HT1080 (cell line): ENCODE results near the gene KIRREL1. TPM values are rescaled to one million over a fixed set of nuclear protein-coding genes. Genes with fewer than 3 reads are reported as not detected.
"Not testable (repeated sequence)": the region's sequence is repeated elsewhere in the genome, so short reads cannot be mapped to it uniquely, and the experiment has no call there.

Experiments
- DNase-seq: peaks from one replicate; pipeline ENCODE4 v3.0.0-alpha.2; 2015; ENCODE audit warnings: low read depth
- total RNA-seq: library from RNA; depleted of rRNA; stranded (reverse); fragments of >200 nt; shearing (Covaris generic); gene quantifications from 2 replicates; pipeline ENCODE4 v1.2.3, GENCODE V29; 2014

The KIRREL1 gene
- total RNA-seq, 1 experiment from 2014 or later = 68.8 TPM

DNA sequence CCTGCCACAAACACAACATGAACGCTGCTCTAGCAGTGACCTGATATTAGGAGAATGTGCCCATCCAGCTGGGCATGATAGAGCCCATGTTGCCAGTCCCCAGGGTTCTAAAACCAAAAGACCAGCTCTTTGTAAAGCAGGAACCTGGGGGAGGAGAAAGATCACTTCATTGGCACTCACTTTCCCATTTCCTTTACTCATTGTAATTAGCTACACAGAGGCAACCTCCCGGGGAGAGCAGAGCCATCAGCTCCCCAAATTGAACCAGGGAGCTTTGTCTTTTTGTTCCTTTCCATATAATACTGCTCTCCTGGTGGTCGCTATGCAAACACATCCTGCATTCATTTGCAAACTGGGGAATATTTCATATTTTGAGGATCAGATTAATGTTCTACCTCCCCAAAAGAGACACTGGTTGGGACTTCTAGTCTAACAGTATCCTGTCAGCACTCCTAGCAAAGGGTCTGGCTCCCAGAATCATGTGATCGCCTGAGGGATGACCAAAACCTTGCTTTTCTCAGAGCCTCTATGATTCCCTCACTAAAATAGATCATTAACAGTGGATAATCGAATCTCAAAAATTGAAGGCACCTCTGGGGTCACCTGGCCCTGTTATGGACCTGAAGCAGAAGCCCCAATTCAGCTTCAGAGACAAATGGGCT is 110.5 kb downstream of the KIRREL1 start:
- no peak for DNase-seq

DNA sequence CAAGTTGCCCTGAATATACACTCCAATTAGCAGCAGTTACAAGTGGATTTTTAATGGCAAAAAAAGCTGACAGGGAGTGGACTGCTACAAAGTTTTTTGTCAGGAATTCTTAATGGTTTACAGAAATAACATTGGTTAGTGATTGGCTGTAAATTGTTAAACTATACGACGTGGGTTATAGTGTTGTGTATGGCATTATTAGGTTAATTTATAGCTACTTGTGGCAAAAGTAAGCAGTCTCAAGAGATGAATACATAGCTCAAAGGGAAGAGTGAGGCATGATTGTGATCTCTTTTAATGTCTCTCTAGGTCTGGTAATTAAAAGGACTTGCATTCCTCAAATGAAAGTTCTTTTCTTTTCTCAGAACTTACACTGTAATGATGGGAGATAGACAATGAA is 111.4 kb downstream of the KIRREL1 start:
- no peak for DNase-seq

DNA sequence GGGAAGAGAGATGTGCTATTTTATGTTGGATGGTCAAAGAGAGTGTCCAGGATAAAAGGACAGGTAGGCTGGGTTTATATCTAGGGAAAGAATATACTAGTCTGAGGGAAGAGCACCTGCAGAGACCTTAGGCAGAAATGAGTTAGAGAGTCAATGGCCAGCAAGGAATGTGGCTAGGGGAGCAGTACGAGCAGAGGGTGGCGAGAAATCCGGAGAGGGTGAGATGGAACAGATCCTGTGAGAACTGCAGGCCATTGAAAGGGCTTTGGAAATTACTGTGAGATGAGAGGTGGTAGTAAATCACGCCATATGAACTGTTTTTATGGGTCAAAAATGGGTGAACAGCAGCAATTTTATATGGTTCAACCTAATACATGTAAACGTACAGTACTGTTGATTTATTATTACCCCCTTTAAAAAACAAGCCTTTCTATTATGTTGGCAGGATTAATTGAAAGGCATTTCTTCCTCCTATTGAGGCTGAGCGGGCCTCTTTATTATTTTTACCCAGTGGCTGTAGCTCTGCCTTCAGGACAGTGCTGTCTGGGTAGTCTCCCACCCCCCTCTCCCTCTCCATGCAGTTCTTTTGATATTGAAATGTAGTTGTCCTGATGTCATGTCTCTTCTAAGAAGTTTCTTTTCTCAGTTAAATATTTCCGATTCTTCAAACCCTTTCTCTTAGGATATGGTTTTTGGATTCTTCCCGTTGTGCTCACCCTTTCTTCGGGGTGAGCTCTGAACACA is 112.1 kb downstream of the KIRREL1 start:
- no peak for DNase-seq

DNA sequence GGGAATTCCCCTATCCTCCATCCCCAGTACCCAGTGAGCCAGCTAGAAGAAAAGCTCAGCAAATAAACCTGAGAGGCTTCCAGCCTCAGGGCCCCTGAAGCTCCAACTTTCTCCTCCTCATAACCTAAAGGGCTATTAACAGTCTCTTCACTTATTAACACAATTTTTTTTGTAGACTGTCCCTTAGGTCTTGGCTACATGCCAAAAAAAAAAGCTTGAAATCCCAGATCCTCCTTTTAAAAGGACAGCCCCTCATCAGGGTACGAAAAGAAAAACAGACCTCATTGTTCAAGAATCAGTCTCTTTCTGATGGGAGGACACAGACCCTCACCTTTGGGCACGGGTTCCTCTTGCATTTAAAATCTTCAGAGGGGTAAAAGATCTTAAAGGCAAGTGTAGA is 114.5 kb downstream of the KIRREL1 start:
- no peak for DNase-seq

DNA sequence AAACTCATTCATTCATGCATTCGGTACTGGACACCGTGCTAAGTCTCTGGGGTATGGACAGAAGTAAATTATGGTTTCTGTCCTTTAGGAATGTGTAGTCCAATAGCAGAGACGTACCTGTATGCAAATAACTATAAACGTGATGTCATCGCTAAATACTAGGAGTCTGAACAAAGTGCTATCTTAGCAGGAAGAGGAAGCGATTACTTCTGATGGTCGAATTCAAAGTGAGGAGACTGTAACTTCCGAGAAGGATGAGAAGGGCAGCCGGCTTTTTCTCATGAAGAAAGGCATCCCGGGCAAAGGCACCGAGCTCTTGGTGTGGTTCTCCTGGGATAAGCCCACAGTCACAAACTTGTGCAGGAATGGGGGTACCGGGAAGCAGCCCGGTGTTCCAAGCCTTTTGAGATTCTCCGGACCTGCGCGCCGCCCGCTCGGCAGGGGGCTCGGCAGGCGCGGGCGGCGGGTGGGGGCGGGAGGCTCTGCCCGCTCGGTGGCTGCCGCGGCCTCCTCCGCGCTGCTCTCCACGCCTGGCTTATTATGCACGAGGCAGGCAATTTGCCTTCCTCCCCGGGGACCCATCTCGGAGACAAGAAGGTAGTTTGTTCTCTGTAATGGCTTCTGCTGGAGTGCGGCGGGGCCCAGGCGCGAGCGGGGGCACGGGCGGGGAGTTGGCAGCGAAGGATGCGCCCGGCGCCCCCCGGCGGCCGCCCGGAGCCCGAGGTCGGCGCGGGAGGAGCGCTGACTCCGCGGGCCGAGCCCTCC is 119.7 kb downstream of the KIRREL1 start:
- peak; percentile 55 for DNase-seq

DNA sequence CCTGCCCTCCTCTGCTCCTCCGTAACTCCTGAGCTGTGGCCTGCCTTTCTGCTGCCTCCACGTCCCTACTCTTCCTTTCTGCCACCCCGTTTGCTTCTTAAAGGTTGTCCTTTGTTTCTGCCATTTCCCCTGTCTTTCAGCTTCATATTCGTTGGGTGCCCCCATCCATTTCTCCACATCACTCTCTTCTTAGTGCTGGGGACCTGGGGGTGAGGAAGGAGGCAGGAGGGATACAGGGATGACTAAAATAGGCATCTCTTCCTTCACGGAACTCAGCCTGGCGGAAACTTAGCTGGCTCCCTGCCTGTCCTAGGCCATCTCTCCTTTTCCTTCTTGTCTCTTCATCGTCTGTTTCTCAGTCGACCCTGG is 120.3 kb downstream of the KIRREL1 start:
- no peak for DNase-seq

DNA sequence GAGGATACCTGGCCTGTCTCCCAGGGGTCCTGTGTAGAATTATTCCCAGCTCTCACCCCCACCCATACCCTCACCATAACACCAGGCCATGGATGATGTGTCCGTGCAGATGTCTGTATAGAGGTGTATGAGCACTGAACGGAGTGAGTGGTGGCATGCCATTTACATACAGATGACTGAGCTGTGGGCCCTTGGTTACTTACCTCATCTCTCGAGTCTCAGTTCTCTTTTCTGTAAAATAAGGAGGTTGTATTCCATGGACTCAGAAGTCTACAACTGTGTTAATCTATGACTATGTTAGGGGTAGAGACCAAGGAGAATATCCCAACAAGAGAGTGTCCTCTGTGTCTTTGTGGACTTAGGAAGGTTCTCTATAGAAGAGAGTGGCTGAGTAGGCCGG is 121.7 kb downstream of the KIRREL1 start:
- no peak for DNase-seq

DNA sequence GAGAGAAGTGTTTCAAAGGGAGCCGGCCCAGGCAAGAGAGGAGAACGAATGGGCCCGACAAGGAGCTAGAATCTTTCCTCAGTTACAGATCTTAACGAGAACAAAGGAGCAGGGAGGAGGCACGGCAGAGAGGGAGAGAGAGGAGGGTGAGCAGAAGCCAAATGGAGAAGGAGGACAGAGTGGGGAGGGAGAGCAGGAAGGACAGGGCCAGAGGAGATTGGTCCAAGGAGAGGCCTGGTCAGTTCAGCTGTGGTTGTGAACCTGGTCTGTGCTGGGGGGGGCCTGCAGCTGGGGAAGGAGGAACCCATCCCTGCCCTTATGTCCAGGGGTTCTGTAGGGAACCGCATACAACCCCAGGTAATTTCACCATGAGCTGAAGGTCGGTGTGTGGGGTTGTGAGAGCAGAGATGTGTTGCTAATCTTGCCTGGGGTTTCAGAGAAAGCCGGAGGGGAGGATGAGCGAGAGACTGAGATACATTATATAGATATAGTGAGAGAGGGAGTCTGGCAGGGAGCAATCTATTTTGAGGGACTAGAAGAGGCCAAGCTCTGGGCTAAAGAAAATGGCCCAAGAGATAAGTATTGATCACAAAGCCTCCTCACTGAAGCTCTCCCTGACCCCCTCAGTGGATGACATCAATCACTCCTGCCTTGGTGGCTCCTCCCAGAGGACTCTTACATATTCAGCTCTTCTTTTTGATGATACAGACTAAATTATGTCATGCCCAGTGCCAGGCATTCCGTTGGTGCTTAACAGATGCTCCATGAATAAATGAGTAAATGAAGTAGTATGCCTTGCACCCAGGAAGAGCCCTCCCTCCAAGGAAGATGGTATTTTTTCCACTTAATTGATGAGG is 123.1 kb downstream of the KIRREL1 start:
- DNase-seq = no peak

DNA sequence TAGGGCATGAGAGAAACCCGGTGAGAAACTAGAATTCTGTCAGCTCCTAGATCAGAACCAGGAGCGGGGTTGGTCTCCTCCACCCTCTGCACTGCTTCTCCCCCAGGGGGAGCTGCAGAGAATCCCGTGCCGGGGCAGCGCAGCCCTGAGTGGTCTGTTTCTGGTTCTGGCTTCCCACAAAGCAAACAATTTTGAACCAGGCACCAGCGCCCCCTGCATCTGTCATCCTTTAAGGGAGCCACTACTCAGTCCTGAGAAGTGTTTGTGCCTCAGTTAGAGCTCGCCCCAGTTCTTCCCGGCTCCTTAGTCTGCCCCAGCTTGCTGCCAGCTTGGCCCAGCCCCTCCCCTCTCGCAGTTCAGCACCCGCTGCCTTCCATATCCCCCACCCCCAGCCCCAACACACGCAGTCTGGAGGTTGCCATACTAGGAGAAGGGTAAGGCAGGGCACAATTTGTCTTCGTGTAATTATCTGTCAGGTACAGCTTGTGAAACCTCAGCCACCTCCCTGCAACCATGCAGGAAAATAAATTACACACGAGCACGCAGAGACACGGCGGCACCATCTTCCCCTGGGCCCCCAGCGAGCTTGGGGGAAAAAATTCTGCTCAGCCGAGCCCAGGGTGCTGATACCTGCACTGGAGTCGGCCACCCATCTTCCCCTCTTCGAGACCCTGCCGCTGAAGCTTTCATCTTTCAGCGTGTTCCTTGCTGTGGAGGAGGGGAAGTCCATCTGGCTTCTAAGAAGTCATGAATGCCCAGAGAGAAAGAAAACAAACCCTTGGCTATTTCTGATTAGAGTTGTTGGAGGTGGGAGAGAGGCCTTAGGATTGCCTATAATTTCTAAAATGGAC is 124.6 kb downstream of the KIRREL1 start:
- DNase-seq = peak; percentile 51

DNA sequence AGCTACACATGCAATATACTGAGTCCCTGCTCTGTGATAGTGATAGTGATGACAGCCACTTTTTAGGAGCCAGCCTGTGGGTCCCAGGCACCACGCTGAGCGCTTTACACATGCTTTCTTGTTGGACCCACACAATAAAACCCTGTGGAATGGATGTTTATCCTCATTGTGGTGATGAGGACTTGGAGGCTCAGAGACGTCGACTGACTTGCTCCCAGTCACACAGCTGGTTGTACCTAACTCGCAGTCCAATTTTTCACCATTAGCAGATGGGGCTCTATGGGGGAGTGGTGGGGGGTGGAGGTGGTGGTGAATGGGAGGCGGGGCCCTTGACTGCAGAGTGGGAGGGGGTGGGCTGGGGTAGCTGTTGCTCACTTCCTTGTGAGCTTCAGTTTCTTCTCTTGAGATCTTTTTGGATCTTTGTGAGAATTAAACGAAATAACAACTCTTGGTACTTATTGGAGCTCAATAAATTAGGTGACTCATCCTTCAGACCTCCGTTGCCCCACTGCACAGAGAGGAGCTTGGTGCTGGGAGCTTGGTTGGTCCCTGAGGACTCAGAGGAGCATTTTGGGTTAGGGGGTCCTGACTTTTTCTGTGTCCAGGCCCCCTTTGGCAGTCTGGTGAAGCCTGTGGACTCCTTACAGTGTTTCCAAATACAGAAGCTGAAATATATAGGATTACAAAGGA is 125.4 kb downstream of the KIRREL1 start:
- DNase-seq = no peak

DNA sequence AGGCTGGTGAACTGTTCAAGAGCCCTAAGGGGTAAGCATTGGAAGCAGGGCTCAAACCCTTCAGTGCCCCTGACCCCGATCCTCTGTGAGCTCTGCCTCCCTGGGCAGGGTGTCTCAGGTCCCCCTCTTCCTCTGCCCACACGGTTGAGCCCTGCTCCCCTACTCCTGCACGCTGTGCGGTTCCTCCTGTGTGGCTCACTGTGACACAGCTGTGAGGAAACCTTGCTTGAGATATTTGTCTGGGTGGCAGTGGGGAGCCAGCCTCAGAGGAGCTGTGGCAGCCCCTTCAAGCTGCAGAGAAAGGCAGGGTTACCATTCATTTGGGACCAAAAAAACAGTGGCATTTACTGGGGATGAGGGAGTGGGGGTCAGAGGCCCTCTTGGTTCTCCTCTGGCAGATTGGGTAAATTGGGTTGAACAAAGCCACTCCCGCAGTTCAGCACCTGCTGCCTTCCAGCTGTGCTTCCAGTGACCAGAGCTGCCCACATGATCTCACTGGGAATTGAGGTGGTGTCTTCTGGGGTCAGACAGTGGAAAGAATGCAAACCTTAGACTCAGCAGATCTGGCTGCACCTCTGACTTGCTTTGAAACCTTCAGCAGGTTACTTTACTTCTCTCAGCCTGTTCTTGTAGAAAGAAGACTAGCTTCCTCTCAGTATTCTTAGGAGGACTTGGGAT is 126.7 kb downstream of the KIRREL1 start:
- no peak for DNase-seq

DNA sequence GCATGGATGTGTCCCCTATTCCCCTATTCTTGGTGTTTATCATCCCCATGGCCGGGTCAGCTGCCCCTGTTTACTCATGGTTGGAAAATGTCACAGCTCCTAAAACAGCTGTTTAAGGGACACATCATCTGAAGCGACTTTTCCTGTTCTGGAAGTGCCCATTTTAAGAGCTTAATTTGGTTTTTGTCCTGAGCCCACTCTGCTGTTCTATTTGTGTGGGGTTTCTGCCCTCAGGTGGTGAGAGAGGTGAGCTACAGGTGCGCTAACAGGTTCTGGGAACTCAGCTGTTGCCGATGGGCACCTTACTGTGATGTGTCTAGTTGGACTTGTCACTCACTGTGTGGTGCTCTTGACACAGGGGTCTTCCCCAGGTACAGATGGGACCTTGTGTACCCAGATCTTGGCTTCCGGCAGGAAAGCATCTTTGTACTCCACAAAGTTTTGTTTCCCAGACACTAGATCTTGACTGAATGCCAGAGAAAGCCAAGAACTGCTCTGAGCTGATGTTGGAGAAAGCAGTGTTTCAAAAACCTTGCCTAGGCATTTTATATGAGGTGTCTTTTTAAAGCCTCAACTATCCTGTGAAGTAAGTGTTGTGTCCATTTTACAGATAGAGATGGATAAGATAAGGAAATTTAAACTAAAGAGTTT is 128.3 kb downstream of the KIRREL1 start:
- DNase-seq = peak; percentile 46

DNA sequence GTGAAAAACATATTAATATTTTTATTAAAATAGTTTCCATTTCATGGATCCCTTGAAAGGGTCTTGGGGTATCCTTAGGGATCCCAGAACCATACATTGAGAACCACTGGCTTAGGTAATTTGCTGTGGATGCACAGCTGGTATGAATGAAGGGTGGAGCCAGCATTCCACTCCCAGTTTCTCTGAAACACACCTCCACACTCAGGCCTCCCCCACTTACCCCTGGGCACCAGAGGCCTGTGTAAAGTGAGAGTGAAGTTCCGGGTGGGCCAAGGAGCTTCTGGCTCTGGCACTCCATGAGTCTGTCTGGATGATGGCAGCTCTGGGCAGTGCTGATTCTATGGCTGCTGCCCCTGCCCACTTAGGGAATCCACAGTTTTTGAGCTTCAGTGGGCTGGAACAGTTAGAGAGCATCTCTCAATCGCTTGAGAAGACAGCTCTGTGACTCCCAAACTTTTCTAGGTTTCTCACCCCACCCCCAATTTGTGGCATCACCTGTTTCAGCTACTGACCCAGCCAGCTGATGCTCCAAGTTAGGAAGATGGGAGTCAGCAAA is 129.5 kb downstream of the KIRREL1 start:
- DNase-seq = no peak

DNA sequence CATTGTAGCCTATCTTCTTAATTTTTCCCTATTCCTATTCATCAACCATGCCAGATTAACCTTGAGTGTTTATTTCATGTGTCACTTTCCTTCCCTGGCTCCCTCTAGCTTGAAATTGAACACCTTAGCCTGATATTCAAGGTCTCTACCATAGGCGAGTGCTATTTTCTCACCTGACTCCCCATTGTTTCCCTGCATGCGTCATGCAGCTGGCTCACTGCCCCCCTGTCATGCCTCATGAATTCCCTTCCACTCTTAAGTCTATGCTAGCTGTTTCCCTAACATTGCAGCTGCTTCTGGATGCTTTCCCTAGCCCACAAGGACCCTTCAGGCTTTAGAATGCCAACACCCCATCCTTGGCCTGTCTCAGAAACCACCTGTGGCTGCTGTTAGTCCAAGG is 130.6 kb downstream of the KIRREL1 start:
- peak; percentile 83 for DNase-seq

DNA sequence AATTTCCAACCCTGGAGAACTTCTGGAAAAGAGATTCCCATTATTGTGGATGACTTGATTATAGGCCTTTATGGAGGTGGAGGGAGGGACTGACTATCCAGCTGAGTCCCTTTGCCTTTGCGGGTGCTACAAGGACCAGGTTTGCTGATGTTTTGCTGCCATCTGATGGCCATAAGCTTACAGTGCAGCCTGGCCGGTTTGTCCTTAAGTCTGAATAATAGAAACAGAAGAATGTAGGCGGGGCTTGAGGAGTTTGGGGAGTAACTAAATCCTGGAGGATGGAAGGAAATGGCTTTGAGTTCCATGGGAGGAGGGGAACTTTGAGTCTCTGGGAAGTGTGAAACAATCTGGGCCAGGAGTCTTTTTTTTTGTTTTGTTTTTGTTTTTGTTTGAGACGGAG is 131.6 kb downstream of the KIRREL1 start:
- peak; percentile 94 for DNase-seq

DNA sequence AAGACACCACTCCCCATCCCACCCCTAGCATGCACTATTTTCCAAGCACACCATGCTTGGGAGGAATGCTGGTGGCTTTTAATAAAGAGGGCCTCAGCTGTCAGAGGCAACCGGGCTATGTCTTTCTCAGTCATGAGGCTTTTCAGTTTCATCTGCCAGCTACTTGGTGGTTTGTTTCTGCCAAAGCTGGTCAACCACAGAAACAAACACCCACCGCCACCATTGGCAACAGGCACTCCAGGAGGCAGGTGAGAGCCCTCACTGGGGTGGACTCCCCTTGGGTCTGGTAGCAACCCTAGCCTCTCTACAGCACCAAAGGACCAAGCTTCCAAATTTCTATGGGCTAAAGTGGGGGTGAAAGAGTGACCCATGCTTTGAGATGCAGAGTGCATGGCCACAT is 133.0 kb downstream of the KIRREL1 start:
- no peak for DNase-seq

DNA sequence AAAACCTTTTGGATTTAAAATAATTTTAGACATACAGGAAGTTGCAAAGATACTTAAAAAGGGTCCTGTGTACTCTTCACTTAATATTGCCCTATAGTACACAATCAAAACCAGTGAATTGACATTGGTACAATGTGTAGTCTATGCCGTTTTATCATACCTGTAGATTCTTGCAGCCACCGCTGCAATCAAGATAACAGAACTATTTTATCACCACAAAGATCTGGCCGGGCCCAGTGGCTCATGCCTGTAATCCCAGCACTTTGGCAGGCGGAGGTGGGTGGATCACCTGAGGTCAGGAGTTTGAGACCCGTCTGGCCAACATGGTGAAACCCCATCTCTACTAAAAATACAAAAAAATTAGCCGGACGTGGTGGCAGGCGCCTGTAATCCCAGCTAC is 135.1 kb downstream of the KIRREL1 start:
- DNase-seq = not testable (repeated sequence)

DNA sequence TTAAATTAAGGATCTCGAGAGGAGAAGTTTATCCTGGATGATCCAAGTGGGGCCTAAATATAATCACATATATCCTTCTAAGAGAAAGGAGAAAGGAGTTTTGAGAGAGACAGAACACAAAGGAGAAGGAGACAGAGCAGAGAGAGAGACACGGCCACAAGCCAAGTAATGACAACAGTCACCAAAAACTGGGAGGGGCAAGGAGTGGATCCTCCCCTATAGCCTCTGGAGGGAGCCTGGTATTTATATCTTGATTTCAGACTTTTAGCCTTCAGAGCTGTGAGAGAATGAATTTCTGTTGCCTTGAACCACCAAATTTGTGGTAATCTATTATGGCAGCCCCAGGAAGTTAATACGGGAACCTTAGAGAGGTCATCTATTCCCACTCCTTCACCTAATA is 137.8 kb downstream of the KIRREL1 start:
- DNase-seq = no peak
